NCI-H128 (cell line): ENCODE results near the gene UTP4.
"Not testable (repeated sequence)": the region's sequence is repeated elsewhere in the genome, so short reads cannot be mapped to it uniquely, and the experiment has no call there.

ENCODE experiments used
- DNase-seq: peaks from one replicate; lab custom pipeline; 2025; ENCODE audit not compliant: unreplicated experiment; lab: John Stamatoyannopoulos, UW

Gene UTP4

DNA sequence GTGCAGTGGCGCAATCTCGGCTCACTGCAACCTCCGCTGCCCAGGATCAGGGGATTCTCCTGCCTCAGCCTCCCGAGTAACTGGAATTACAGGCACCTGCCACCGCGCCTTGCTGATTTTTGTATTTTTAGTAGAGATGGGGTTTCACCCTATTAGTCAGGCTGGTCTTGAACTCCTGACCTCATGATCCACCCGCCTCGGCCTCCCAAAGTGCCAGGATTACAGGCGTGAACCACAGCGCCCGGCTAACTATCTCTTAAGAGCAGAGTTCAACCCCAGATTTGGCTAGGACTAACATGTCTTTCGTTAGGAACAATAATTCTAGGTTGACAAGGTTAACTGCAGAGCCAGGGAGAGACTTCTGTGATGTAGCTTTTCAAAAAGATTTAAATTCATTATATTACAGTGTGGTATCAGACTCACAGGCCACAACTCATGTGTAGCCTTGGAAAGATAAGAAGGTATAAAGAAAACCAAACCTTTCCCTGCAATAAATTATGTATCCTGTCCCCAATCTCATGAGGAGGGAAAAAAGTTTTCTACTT is 4.4 kb upstream of the UTP4 start:
- no peak for DNase-seq

- no peak for DNase-seq
These were observed 2.0 kb upstream of the UTP4 start for GRCh38 chr16:69130461-69130860.

- DNase-seq: no peak
These were observed 1.1 kb upstream of the UTP4 start for GRCh38 chr16:69131167-69131838.

DNA sequence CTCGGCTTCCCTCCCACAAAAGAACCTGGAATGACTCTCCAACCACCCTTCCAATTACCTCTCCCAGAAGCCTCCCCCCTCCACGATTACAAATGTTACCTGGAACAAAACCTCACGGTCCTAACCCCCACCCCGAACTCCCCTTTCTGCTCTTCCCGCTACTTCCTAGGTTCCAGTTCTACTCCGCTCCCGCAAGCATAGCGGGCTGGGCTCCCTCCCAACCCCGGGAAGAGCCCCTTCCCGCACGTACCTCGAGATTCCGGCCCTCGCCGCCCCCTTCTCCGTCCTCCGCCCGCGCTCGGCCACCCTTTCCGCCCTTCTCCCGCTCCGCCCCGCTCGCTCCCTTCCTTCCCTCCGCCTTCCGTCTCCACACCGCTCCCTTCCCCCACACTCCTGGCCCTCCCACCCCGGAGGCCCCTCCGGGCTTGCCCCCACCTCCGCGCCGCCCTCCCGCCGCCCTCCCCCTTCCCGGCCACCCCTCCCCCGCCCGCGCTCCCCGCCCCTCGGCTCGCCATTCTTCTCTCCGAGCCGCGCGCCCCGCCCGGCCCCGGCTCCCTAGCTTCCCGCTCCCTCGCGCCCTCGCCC is 518 bp upstream of the UTP4 start:
- DNase-seq: no peak

- DNase-seq: no peak
These were observed 1.0 kb downstream of the UTP4 start for GRCh38 chr16:69133373-69133954.

- no peak for DNase-seq
These were observed 6.2 kb downstream of the UTP4 start for GRCh38 chr16:69138608-69139007.

DNA sequence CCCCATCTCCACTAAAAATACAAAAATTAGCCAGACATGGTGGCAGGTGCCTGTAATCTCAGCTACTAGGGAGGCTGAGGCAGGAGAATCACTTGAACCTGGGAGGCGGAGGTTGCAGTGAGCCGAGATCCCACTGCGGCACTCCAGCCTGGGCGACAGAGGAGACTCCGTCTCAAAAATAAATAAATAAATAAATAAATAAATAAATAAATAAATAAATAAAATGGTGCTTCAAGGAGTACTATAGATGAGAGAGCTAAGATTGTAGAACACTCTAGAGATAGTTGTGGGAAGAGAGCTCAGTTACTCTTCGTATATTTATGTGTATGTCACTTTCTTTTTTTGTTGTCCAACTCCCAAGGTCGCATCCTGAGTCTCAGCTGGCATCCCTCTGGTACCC is 7.0 kb downstream of the UTP4 start:
- not testable (repeated sequence) for DNase-seq

DNA sequence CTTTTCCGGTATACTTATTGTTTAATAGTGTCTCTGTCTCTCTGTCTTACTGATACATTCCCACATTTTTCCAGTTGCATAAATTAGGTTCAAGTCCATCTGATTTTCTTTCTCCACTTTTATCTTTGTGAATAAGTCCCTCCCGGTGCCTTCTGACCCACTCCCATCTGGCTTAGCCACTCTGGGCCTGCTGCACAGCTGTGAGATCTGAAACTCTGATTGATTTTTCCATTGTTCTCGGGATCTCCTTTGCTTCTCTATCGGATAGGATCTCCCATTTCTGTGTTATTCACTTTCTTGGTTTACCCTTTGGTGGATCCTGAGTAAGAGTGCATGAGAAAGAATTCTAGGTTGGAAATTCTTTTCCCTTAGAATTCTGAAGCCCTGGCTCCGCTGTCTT is 8.6 kb downstream of the UTP4 start:
- DNase-seq: no peak

GRCh38 chr16:69141936-69142335 is 9.5 kb downstream of the UTP4 start:
- no peak for DNase-seq

DNA sequence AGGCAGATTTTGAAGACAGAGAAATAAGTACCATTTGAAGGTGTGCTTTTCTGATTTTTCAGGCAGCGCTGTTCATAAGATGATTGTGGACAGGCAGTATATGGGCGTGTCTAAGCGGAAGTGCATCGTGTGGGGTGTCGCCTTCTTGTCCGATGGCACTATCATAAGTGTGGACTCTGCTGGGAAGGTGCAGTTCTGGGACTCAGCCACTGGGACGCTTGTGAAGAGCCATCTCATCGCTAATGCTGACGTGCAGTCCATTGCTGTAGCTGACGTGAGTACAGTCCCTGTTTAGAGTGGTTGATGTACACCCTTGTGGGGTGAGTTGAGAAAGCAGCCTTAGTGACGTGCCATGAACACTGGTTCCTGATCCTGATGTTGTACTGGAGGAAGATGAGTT is 10.7 kb downstream of the UTP4 start:
- DNase-seq: no peak

DNA sequence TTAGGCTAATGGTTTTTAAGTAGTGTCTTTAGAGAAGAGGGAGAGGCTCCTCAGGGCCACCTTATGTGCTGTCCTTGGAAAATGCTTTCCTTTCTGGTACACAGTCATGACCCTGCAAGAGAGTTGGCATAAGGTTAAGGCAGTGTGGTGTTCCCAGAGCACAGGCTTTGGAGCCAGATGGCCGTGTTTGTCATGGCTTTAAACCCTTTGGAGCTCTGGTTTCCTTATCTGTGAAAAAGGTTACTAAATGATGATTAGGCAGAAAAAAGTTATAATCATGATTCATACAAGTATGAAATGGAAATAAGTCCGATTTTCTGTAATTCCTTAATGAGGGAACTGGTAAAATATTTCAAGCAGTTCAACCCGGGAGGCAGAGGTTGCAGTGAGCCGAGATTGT is 13.2 kb downstream of the UTP4 start:
- no peak for DNase-seq

GRCh38 chr16:69149621-69150020 is 17.2 kb downstream of the UTP4 start:
- not testable (repeated sequence) for DNase-seq

GRCh38 chr16:69150146-69150865 is 17.9 kb downstream of the UTP4 start:
- peak; percentile 4 for DNase-seq

- no peak for DNase-seq
These were observed 24.7 kb downstream of the UTP4 start for GRCh38 chr16:69157196-69157595.

DNA sequence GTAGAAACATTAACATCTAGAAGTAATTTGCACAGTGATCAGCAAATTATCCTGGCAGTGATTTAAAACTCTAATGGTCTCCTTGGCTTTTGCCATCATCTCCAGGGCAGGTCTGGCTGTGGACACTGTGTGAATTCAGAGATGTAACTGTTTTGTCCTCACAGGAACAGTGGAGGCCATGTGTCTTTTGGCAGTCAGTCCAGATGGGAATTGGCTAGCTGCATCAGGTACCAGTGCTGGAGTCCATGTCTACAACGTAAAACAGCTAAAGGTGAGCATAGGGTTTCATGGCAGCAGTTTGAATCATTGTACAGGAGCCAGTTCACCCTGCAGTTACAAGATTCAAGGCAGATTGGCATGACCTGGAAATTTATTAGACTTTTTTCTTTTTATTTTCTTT is 27.7 kb downstream of the UTP4 start:
- DNase-seq: no peak

DNA sequence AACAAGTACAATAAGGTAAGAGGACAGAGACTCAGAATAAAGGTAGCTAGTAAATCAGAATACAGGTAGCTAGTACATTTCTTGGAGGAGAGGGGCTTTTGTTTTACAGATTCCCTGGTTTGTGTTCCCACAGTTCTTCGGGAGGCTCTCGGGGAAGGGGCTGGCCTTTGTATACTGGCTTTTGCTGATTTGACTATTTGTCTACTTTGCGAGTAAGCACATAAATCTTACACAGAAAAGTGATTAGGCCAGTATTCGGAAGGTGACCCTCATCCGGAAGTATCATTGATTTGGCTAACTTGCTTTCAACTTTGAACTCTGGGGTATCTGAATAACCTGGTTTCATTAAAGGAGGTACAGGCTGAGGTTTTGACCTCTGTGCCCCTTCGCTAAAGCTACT is 33.1 kb downstream of the UTP4 start:
- DNase-seq: no peak

GRCh38 chr16:69166221-69166833 is 33.9 kb downstream of the UTP4 start:
- no peak for DNase-seq

DNA sequence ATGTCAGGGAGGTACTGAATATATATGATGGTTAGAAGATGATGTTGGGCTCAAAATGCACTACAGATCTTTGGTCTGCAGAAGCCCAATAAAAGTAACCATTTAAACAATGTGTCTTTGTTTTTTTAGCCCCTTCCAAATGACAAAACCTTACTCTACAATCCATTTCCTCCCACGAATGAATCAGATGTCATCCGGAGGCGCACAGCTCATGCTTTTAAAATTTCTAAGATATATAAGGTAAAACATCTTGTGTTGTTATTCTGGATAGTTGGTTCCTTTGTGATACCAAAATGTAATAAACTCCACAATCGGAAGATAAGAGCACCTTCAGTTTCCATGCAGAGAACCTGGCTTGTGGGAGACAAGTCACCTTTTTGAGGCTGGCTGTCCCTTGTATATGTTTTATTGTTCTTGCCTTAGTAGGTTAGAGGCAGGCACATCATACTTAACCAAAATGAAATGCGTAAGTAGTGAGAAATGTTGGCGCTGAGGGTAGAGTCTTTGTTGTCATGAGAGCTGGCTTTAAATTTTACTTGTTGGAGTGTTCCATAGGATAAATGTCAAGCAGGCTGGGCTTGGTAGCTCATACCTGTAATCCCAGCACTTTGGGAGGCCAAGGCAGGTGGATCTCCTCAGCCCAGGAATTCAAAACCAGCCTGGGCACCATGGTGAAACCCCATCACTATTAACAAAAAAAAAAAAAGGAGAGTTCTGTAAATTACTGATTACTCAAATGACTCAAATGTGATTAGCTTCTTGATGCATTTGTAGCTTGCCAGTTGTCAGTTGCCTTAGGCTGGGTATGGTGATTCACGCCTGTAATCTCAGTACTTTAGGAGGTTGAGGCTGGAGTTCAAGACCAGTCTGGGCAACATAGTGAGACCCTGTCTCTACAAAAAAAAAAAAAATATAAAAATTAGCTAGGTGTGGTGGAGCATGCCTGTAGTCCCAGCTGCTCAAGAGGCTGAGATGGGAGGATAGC is 34.8 kb downstream of the UTP4 start:
- no peak for DNase-seq

DNA sequence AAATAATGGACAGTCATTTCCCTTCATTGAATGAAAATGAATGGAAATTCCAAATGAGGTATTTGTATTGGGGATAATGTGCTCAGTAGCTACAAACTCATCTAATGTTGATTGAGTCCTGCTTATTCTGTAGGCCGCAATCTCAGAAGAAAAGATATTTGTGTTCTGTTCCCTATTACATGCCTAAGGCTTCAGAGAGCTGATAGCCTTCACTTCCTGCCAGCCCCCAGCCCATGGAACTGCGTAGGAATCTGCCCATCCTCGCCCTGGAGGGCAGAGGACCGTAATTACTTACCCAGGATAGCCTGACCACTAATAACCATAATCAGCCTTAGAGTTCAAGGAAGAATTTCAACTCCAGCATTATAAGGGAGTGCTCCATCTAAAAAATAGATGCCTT is 36.6 kb downstream of the UTP4 start:
- no peak for DNase-seq
